Prostate gland (tissue), 2 donors: ENCODE measurements around the gene CRYL1. TPM values are rescaled to one million over a fixed set of nuclear protein-coding genes. Genes with fewer than 3 reads are reported as not detected.
"Not testable (repeated sequence)": the region's sequence is repeated elsewhere in the genome, so short reads cannot be mapped to it uniquely, and the experiment has no call there.

Experiments
- DNase-seq: peaks from one replicate; pipeline ENCODE4 v3.0.0-alpha.2; 2019; ENCODE audit warnings: low spot score
- H3K27ac ChIP-seq, 2 donors: fragments of 200-600 bp; sonication (generic); 2 replicates each; pipeline ENCODE4 v1.5.1; 2017 to 2019
- H3K27me3 ChIP-seq: fragments of 200-600 bp; sonication (generic); replicated peaks from 2 replicates; pipeline ENCODE4 v1.5.1; 2019; ENCODE audit not compliant: insufficient read depth
- H3K36me3 ChIP-seq, 2 donors: fragments of 200-600 bp; sonication (generic); 1 replicate in 1 of 2; 2 replicates in 1 of 2; pipeline versions ENCODE4 v1.5.1 to v1.8.1; 2017 to 2019
- H3K4me1 ChIP-seq: fragments of 200-600 bp; sonication (generic); replicated peaks from 2 replicates; pipeline ENCODE4 v1.5.1; 2019
- H3K4me3 ChIP-seq, 2 donors: fragments of 200-600 bp; sonication (generic); 2 replicates each; pipeline ENCODE4 v1.5.1; 2017 to 2019
- H3K9me3 ChIP-seq: fragments of 200-600 bp; sonication (generic); 2 replicates; pipeline ENCODE4 v1.5.1; 2017
- CTCF ChIP-seq, 4 experiments: fragments of 200-600 bp in 2 of 4; fragments of 450-650 bp in 2 of 4; sonication (generic) in 2 of 4; IDR thresholded peaks; 1 replicate in 3 of 4; 2 replicates in 1 of 4; pipeline ENCODE4 v1.5.1; 2016 to 2019; ENCODE audit warnings: antibody characterized with exemption in 4 of 4, mild to moderate bottlenecking in 2 of 4, moderate library complexity in 2 of 4
- POLR2A ChIP-seq: fragments of 450-650 bp; IDR thresholded peaks from one replicate; pipeline ENCODE4 v1.6.1; 2016; ENCODE audit warnings: antibody characterized with exemption, mild to moderate bottlenecking
- POLR2AphosphoS5 ChIP-seq: sonication (generic); formaldehyde crosslinking; IDR thresholded peaks from one replicate; pipeline ENCODE4 v1.6.1; 2017; ENCODE audit warnings: antibody characterized with exemption
- WGBS: methylation state at CpG from one replicate; pipeline ENCODE4 v1.1.5; 2018; 5-methylcytosine and 5-hydroxymethylcytosine counted together
- intact Hi-C: fragments of 100-400 bp; cut with DNase I; formaldehyde crosslinking; loops from one replicate; pipeline ENCODE4 v1.14.2; 2022
- total RNA-seq, 2 donors: library from RNA; depleted of rRNA; stranded (reverse); fragments of >200 nt; gene quantifications; one replicate each; pipeline ENCODE4 v1.1.0, GENCODE V29; 2016

Gene CRYL1
- total RNA-seq, 2 donors from 2014 or later: 35.3 to 75.5 TPM

- intact Hi-C loops: no loop called here
- no peak overlapping the region for H3K4me3 ChIP-seq
- WGBS: 96% methylated on average over 10 of the region's 10 CpGs
- DNase-seq: no peak
- H3K36me3 ChIP-seq: no peaks in the 10 kb centered on the region
- H3K4me1 ChIP-seq: no peaks in the 10 kb centered on the region
- TF ChIP-seq POLR2AphosphoS5 (no peak), POLR2A (no peak), CTCF (IDR thresholded peaks at IDR 0.05) (no peak)
- H3K9me3 ChIP-seq: no peaks in the 10 kb centered on the region
- no peak overlapping the region for H3K27ac ChIP-seq
- H3K27me3 ChIP-seq: no peaks in the 10 kb centered on the region
Measured at GRCh38 chr13:20436505-20436904, 89.2 kb downstream of the CRYL1 start.

GRCh38 chr13:20435616-20436368 lies 89.9 kb downstream of the CRYL1 start:
- 84% methylated on average over 55 of the region's 57 CpGs for whole genome bisulfite sequencing
- H3K36me3 ChIP-seq: no peaks in the 10 kb centered on the region
- H3K4me1 ChIP-seq: no peaks in the 10 kb centered on the region
- no peak for DNase-seq
- H3K4me3 ChIP-seq: no peak overlapping the region
- intact Hi-C loops: no loop called here
- H3K27me3 ChIP-seq: no peaks in the 10 kb centered on the region
- no peak for TF ChIP-seq CTCF (IDR thresholded peaks at IDR 0.05)
- TF ChIP-seq POLR2A: no peak
- no peak for TF ChIP-seq POLR2AphosphoS5
- H3K9me3 ChIP-seq: no peaks in the 10 kb centered on the region
- no peak overlapping the region for H3K27ac ChIP-seq

- intact Hi-C loops, DNase-seq, H3K36me3 ChIP-seq, H3K4me3 ChIP-seq, H3K27ac ChIP-seq, H3K27me3 ChIP-seq, H3K9me3 ChIP-seq, H3K4me1 ChIP-seq: not testable (repeated sequence)
- WGBS: 90% methylated on average over 9 of the region's 9 CpGs
Measured at GRCh38 chr13:20434210-20434609, 91.4 kb downstream of the CRYL1 start.

- H3K27me3 ChIP-seq: no peaks in the 10 kb centered on the region
- H3K27ac ChIP-seq: no peak overlapping the region
- no peaks in the 10 kb centered on the region for H3K4me1 ChIP-seq
- no peaks in the 10 kb centered on the region for H3K9me3 ChIP-seq
- DNase-seq: no peak
- H3K36me3 ChIP-seq: no peaks in the 10 kb centered on the region
- TF ChIP-seq POLR2AphosphoS5: no peak
- no peak for TF ChIP-seq POLR2A
- TF ChIP-seq CTCF (IDR thresholded peaks at IDR 0.05): no peak
- intact Hi-C loops: no loop called here
- H3K4me3 ChIP-seq: no peak overlapping the region
- 88% methylated on average over 15 of the region's 15 CpGs for WGBS
Measured at GRCh38 chr13:20431687-20432384, 93.8 kb downstream of the CRYL1 start.

GRCh38 chr13:20431080-20431479 lies 94.6 kb downstream of the CRYL1 start:
- no peaks in the 10 kb centered on the region for H3K9me3 ChIP-seq
- no peak for DNase-seq
- no peak overlapping the region for H3K27ac ChIP-seq
- intact Hi-C loops: no loop called here
- H3K27me3 ChIP-seq: no peaks in the 10 kb centered on the region
- 59% methylated on average over 16 of the region's 16 CpGs for WGBS
- no peaks in the 10 kb centered on the region for H3K4me1 ChIP-seq
- TF ChIP-seq POLR2A (no peak), POLR2AphosphoS5 (no peak)
- H3K4me3 ChIP-seq: no peak overlapping the region
- H3K36me3 ChIP-seq: no peaks in the 10 kb centered on the region
